ENCODE measurements around the gene EIF4E1B. TPM values are rescaled to one million over a fixed set of nuclear protein-coding genes. Genes with fewer than 3 reads are reported as not detected.

The EIF4E1B gene
- total and polyA plus RNA-seq, 2 experiments from 2014 or later = not detected

DNA sequence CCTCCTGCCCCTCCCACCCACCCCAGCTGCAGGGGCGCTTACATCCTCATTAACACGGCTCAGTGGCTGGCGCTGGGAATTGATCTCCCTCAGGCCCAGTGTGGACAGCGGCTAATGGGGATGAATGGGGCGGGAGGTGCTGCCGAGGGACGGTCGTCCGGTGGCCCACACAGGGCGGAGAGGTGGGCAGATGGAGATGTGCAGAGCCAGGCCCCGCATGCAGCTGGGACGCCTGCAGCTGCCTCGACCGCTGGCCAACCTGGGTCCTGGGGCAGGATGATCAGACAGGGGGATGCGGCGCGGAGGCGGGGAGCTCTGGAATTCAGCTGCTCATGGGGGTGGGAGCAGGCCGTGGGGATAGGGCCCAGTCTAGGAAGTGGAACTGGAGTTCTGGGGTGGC, 34.4 kb downstream of the EIF4E1B start:
- H3K36me3 ChIP-seq = no peaks in the 10 kb centered on the region
- H3K4me3 ChIP-seq = no peak overlapping the region
- H3K27ac ChIP-seq = no peak overlapping the region
- no peaks in the 10 kb centered on the region for H3K27me3 ChIP-seq
- TF ChIP-seq, protein P1, sequence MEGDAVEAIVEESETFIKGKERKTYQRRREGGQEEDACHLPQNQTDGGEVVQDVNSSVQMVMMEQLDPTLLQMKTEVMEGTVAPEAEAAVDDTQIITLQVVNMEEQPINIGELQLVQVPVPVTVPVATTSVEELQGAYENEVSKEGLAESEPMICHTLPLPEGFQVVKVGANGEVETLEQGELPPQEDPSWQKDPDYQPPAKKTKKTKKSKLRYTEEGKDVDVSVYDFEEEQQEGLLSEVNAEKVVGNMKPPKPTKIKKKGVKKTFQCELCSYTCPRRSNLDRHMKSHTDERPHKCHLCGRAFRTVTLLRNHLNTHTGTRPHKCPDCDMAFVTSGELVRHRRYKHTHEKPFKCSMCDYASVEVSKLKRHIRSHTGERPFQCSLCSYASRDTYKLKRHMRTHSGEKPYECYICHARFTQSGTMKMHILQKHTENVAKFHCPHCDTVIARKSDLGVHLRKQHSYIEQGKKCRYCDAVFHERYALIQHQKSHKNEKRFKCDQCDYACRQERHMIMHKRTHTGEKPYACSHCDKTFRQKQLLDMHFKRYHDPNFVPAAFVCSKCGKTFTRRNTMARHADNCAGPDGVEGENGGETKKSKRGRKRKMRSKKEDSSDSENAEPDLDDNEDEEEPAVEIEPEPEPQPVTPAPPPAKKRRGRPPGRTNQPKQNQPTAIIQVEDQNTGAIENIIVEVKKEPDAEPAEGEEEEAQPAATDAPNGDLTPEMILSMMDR (IDR thresholded peaks at IDR 0.05; ENCODE audit: low read depth, low read length) = no peak
- no peaks in the 10 kb centered on the region for H3K9me3 ChIP-seq (ENCODE audit: low read depth)
- H3K4me1 ChIP-seq (ENCODE audit: low read depth) = no peaks in the 10 kb centered on the region
- no peak for DNase-seq (ENCODE audit: low read depth in 1 of 2, low spot score in 1 of 2)

DNA sequence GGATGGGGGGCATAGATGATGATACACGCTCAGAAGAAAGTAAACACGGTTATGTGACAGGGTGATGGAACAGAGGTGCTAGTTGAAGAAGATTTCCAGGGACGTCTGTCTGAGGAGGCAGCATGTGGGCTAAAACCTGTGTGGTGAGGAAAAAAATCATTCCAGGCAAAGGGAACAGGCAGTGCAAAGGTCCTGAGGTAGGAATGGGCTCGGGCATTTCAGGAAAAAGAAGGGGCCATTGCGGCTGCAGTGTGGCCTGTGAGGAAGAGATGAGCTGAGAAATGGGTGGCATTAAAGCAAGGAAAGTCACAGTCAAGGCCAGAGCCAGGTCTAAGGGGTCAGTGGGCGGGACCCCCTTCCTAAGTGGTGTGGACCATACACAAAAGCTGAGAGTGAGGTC, 35.0 kb downstream of the EIF4E1B start:
- Histone ChIP-seq H3K4me3 (no peak overlapping the region), H3K27ac (no peak overlapping the region), H3K27me3 (no peaks in the 10 kb centered on the region), H3K4me1 (ENCODE audit: low read depth) (no peaks in the 10 kb centered on the region), H3K9me3 (ENCODE audit: low read depth) (no peaks in the 10 kb centered on the region), H3K36me3 (no peaks in the 10 kb centered on the region)
- no peak for DNase-seq (ENCODE audit: low read depth in 1 of 2, low spot score in 1 of 2)
- TF ChIP-seq, protein P1 (IDR thresholded peaks at IDR 0.05; ENCODE audit: low read depth, low read length) = no peak

DNA sequence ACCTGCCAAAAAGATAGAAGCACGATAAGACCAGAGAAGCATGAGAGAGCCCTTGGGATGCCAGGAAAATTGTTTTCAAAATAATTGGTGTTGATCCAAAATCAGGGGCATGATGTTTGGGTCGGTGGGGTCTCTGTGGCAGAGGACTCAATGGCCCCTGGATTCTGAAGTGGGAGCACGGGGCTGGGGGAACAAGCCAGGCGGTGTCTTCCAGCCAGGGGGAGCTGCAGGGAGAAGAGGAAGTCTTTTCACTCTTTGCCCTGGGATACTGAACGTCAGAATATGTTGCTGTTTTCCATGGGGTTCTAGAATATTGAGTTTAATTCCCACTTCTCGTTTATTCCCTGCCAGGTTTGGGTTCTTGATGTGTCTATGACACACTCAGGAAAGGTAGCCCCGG, 37.2 kb downstream of the EIF4E1B start:
- Histone ChIP-seq H3K9me3 (ENCODE audit: low read depth) (no peaks in the 10 kb centered on the region), H3K27ac (no peak overlapping the region), H3K4me1 (ENCODE audit: low read depth) (no peaks in the 10 kb centered on the region), H3K27me3 (no peaks in the 10 kb centered on the region), H3K4me3 (no peak overlapping the region), H3K36me3 (no peaks in the 10 kb centered on the region)
- no peak for DNase-seq (ENCODE audit: low read depth in 1 of 2, low spot score in 1 of 2)
- TF ChIP-seq, protein P1 (IDR thresholded peaks at IDR 0.05; ENCODE audit: low read depth, low read length) = no peak

DNA sequence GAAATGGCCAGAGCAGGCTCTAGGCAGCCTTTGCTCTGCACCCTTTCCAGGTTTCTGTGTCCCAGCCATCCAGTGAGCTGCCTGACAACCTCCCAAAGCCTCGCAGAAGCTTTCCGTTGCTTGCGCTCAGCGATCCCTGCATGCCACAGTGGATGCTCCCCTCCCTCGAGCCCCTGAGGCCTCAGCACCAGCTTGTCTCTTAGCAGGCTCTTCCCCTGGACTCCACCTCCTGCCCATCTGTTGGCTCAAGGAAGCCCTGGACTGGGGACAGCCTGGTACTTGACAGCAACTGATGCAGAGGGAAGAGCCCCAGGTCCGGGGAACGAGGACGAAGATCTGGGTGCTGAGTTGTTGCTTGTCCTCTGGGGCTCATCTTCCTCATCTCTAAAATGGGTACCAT, 40.0 kb downstream of the EIF4E1B start:
- Histone ChIP-seq H3K36me3 (no peaks in the 10 kb centered on the region), H3K27me3 (no peaks in the 10 kb centered on the region), H3K27ac (no peak overlapping the region), H3K4me3 (no peak overlapping the region), H3K9me3 (ENCODE audit: low read depth) (no peaks in the 10 kb centered on the region), H3K4me1 (ENCODE audit: low read depth) (no peaks in the 10 kb centered on the region)
- no peak for DNase-seq (ENCODE audit: low read depth in 1 of 2, low spot score in 1 of 2)
- TF ChIP-seq, protein P1 (IDR thresholded peaks at IDR 0.05; ENCODE audit: low read depth, low read length) = no peak

DNA sequence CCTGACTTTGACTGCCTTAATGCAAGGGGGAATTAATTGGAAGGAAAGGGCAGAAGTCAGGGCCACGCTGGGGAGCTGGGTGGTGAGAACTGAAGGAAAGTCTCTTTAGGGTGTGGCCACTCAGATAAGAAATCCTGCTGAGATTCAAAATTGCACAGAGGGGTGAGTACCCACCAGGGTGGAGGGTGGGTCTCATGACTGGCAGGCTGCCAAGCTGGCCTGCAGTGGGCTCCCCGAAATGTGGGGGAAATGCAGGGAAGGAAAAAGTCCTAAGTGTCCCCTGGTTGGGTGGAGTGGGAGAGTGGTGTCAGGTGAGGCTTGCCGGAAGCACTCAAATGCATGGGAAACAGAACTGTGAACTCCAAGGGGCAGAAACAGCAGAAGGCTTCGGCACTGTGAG, 40.9 kb downstream of the EIF4E1B start:
- no peak overlapping the region for H3K4me3 ChIP-seq
- H3K27ac ChIP-seq = no peak overlapping the region
- no peaks in the 10 kb centered on the region for H3K4me1 ChIP-seq (ENCODE audit: low read depth)
- H3K9me3 ChIP-seq (ENCODE audit: low read depth) = no peaks in the 10 kb centered on the region
- H3K27me3 ChIP-seq = no peaks in the 10 kb centered on the region
- no peaks in the 10 kb centered on the region for H3K36me3 ChIP-seq
- TF ChIP-seq, protein P1 (IDR thresholded peaks at IDR 0.05; ENCODE audit: low read depth, low read length) = no peak
- no peak for DNase-seq (ENCODE audit: low read depth in 1 of 2, low spot score in 1 of 2)
